ENCODE measurements around the gene HSPB1. TPM values are rescaled to one million over a fixed set of nuclear protein-coding genes. Genes with fewer than 3 reads are reported as not detected.

HSPB1 gene
- total RNA-seq, 1 experiment from 2014 or later = 422 TPM

DNA sequence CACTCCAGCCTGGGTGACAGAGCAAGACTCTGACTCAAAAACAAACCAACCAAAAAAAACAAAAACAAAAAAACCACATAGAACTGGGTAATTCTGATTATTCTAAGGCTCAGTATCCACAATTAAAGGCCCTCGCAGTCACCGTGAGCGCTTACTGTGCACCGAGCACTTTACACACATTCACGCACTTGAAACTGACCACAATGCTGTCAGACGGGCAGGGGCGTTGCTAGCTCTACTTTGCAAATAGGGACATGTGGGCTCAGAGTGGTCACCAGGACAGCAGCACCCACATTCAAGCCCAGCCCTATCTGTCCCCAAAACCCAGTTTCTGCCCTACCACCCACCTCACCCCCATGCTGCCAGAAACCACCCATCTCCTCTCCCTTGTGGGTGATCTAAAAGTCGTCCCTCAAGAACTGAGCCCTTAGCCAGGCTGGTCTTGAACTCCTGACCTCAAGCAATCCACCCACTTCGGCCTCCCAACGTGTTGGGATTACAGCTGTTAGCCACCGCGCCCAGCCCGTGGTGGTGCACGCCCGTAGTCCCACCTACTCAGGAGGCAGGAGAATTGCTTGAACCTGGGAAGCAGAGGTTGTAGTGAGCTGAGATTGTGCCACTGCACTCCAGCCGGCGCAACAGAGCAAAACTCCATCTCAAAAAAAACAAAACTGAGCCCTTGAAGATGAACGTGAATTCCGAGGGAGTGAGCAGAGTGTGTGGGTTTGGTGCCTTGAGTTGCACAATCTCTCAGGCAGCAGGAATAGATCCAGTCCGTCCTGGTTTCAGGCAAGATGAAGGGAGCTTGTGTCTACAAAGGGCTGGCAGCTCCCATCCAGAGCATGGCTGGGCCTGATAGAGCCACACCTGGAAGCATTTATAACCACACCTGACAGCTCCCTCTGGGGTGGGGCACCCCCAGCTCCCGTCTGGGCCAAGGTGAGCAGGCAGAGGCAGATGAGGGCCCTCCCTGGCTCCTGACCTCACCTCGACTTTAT lies 5.4 kb upstream of the HSPB1 start:
- H3K4me1 ChIP-seq (ENCODE audit: control insufficient read depth, insufficient read depth, low read length) = peaks cover 33% of the 10 kb centered on the region
- TF ChIP-seq SIN3A (IDR thresholded peaks at IDR 0.05; ENCODE audit: borderline replicate concordance, insufficient read depth, low read depth, low read length) (no peak), TCF7L2 (IDR thresholded peaks at IDR 0.05; ENCODE audit: low read depth, low read length) (no peak), POLR2AphosphoS5 (IDR thresholded peaks at IDR 0.05; ENCODE audit: low read depth, low read length) (no peak)
- TF ChIP-seq, protein P1, sequence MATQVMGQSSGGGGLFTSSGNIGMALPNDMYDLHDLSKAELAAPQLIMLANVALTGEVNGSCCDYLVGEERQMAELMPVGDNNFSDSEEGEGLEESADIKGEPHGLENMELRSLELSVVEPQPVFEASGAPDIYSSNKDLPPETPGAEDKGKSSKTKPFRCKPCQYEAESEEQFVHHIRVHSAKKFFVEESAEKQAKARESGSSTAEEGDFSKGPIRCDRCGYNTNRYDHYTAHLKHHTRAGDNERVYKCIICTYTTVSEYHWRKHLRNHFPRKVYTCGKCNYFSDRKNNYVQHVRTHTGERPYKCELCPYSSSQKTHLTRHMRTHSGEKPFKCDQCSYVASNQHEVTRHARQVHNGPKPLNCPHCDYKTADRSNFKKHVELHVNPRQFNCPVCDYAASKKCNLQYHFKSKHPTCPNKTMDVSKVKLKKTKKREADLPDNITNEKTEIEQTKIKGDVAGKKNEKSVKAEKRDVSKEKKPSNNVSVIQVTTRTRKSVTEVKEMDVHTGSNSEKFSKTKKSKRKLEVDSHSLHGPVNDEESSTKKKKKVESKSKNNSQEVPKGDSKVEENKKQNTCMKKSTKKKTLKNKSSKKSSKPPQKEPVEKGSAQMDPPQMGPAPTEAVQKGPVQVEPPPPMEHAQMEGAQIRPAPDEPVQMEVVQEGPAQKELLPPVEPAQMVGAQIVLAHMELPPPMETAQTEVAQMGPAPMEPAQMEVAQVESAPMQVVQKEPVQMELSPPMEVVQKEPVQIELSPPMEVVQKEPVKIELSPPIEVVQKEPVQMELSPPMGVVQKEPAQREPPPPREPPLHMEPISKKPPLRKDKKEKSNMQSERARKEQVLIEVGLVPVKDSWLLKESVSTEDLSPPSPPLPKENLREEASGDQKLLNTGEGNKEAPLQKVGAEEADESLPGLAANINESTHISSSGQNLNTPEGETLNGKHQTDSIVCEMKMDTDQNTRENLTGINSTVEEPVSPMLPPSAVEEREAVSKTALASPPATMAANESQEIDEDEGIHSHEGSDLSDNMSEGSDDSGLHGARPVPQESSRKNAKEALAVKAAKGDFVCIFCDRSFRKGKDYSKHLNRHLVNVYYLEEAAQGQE (IDR thresholded peaks at IDR 0.05; ENCODE audit: insufficient read depth in 1 of 2, low read depth in 2 of 2, low read length in 1 of 2) = no peak
- TF ChIP-seq, protein P2, sequence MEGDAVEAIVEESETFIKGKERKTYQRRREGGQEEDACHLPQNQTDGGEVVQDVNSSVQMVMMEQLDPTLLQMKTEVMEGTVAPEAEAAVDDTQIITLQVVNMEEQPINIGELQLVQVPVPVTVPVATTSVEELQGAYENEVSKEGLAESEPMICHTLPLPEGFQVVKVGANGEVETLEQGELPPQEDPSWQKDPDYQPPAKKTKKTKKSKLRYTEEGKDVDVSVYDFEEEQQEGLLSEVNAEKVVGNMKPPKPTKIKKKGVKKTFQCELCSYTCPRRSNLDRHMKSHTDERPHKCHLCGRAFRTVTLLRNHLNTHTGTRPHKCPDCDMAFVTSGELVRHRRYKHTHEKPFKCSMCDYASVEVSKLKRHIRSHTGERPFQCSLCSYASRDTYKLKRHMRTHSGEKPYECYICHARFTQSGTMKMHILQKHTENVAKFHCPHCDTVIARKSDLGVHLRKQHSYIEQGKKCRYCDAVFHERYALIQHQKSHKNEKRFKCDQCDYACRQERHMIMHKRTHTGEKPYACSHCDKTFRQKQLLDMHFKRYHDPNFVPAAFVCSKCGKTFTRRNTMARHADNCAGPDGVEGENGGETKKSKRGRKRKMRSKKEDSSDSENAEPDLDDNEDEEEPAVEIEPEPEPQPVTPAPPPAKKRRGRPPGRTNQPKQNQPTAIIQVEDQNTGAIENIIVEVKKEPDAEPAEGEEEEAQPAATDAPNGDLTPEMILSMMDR (IDR thresholded peaks at IDR 0.05) = no peak
- in situ Hi-C loops (cut with HindIII; ENCODE audit: low pct_unique_long_range_greater_than_20kb, low sequenced_read_pairs) (no loop called here), intact Hi-C loops (cut with micrococcal nuclease; ENCODE audit: unreplicated experiment) (no loop called here)
- H3K9me3 ChIP-seq (ENCODE audit: control insufficient read depth, insufficient read depth, low read depth, low read length) = no peaks in the 10 kb centered on the region
- no peaks in the 10 kb centered on the region for H3K27me3 ChIP-seq (ENCODE audit: control insufficient read depth, insufficient read depth, low read length)
- CTCF ChIA-PET = no interaction called here
- POLR2A ChIA-PET = interaction anchor here (0.5 to 0.7 kb wide), 3 partner anchors 8 to 1796 kb away, joined by 4 to 12 read pairs (median 11); no protein-coding TSS in a partner anchor
- DNase-seq (ENCODE audit: low read depth, low spot score) = no peak
- H3K4me3 ChIP-seq (ENCODE audit: low read depth in 2 of 2, low read length in 2 of 2) = no peak overlapping the region
- H3K36me3 ChIP-seq (ENCODE audit: control insufficient read depth, insufficient read depth, low read length) = no peaks in the 10 kb centered on the region
- H3K27ac ChIP-seq (ENCODE audit: low read length) = peak overlapping the region; percentile 11; the same call in 1 of the 2 replicates
- ATAC-seq = no peak
- no TSS peak for BruUV-seq (replicated peaks)

DNA sequence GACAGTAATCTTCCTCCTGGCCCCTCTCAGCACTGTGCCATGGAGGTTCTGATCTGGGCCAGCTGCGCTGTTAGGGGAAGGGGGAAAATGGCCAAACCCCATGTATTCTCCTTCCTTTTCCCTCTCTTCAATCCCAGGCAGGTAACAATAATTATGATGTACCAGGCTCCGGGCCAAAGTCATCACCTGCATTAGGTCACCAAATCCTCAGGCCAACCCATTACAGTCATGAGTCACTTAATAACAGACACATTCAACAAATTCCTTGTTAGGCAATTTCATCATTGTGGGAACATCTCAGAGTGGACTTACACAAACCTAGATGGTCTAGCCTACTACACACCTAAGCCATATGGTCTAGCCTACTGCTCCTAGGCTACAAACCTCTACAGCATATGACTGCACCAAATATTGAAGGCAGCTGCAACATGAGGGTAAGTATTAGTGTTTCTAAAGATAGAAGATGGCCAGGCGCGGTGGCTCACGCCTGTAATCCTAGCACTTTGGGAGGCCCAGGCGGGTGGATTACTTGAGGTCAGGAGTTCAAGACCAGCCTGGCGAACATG lies 2.2 kb upstream of the HSPB1 start:
- ATAC-seq = no peak
- ChIA-PET POLR2A (interaction anchor here (0.6 kb wide), 1 partner anchor 88 kb away, joined by 3 read pairs; no protein-coding TSS in a partner anchor), CTCF (no interaction called here)
- Histone ChIP-seq H3K4me3 (ENCODE audit: low read depth in 2 of 2, low read length in 2 of 2) (no peak overlapping the region), H3K4me1 (ENCODE audit: control insufficient read depth, insufficient read depth, low read length) (peaks cover 22% of the 10 kb centered on the region), H3K27me3 (ENCODE audit: control insufficient read depth, insufficient read depth, low read length) (no peaks in the 10 kb centered on the region), H3K9me3 (ENCODE audit: control insufficient read depth, insufficient read depth, low read depth, low read length) (no peaks in the 10 kb centered on the region), H3K27ac (ENCODE audit: low read length) (peak overlapping the region; percentile 11; the same call in 1 of the 2 replicates), H3K36me3 (ENCODE audit: control insufficient read depth, insufficient read depth, low read length) (peaks cover 4% of the 10 kb centered on the region; the same call in 1 of the 2 replicates)
- intact Hi-C loops (cut with micrococcal nuclease; ENCODE audit: unreplicated experiment) = no loop called here
- in situ Hi-C loops (cut with HindIII; ENCODE audit: low pct_unique_long_range_greater_than_20kb, low sequenced_read_pairs) = no loop called here
- BruUV-seq (replicated peaks) = no TSS peak
- TF ChIP-seq, protein P2 (IDR thresholded peaks at IDR 0.05) = no peak
- TF ChIP-seq TCF7L2 (IDR thresholded peaks at IDR 0.05; ENCODE audit: low read depth, low read length) = no peak
- TF ChIP-seq, protein P1 (IDR thresholded peaks at IDR 0.05; ENCODE audit: insufficient read depth in 1 of 2, low read depth in 2 of 2, low read length in 1 of 2) = no peak
- TF ChIP-seq SIN3A (IDR thresholded peaks at IDR 0.05; ENCODE audit: borderline replicate concordance, insufficient read depth, low read depth, low read length) = no peak
- TF ChIP-seq POLR2AphosphoS5 (IDR thresholded peaks at IDR 0.05; ENCODE audit: low read depth, low read length) = no peak
- peak; percentile 76 for DNase-seq (ENCODE audit: low read depth, low spot score)

Data from Panc1 (cell line).